Activated naive CD8-positive, alpha-beta T cell (primary cell): ENCODE data around the gene PAMR1.
"Not testable (repeated sequence)": the region's sequence is repeated elsewhere in the genome, so short reads cannot be mapped to it uniquely, and the experiment has no call there.

Source experiments
- H3K27ac Mint-ChIP-seq: one replicate; pipeline ENCODE4 v1.8.0; 2021; ENCODE audit warnings: mixed read lengths
- H3K27me3 Mint-ChIP-seq: one replicate; pipeline ENCODE4 v1.8.0; 2021; ENCODE audit warnings: mixed read lengths
- H3K36me3 Mint-ChIP-seq: one replicate; pipeline ENCODE4 v1.8.0; 2021; ENCODE audit warnings: mixed read lengths
- H3K4me1 Mint-ChIP-seq: one replicate; pipeline ENCODE4 v1.8.0; 2021; ENCODE audit warnings: low read depth, mixed read lengths
- H3K4me3 Mint-ChIP-seq: one replicate; pipeline ENCODE4 v1.8.0; 2021; ENCODE audit warnings: mild to moderate bottlenecking, mixed read lengths
- H3K9me3 Mint-ChIP-seq: one replicate; pipeline ENCODE4 v1.8.0; 2021; ENCODE audit warnings: low read depth, mixed read lengths

PAMR1 gene

DNA sequence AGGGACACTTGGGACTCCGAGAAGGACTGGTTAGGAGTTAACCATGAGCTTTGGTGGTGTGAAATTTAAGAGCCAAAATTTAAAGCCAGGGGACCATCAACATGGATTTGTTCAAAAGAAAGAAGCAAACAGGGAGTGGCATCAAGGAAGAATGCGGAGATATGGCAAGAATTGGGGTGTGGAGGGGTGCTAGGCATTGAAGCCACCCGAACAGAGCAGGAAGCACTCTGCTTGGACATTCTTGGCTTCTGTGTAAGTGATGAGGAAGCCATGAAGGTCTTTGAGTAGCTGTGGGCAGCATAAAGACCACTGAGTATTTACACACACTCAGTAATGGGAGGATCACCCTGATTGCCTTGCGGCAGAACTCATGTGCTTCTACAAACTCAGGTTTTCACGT lies 27.2 kb upstream of the PAMR1 start:
- Mint-ChIP-seq H3K4me3 (no peak overlapping the region), H3K36me3 (no peaks in the 10 kb centered on the region), H3K27me3 (peaks cover 17% of the 10 kb centered on the region), H3K27ac (no peak overlapping the region), H3K9me3 (no peaks in the 10 kb centered on the region), H3K4me1 (no peaks in the 10 kb centered on the region)

DNA sequence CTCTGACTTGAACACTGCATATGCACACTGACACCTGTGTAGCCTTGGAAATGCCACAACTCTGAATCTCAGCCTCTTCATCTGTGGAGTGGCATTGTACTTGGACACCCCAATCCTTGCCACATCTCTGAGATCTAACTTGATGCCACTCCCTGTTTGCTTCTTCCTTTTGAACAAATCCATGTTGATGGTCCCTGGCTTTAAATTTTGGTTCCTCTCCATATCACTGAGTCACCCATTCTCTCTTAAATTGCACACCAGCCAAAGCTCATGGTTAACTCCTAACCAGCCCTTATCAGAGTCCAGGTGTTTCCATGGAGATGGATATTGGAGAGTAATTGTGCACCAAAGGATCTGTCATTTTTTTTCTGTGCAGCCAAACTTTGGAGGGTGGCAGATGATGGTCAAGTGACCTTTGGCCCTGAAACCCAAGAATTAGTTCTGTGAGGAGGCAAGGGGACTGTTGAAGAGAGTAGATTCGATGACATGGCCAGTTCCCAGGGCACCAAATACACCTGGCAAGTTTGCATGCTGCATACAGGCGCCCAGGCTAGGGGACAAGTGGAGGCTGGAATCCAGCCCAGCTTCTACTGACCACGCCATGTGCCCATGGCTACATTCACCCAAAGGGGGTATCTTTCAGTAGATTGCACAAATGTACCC lies 25.1 kb upstream of the PAMR1 start:
- H3K27me3 Mint-ChIP-seq = peaks cover 15% of the 10 kb centered on the region
- H3K36me3 Mint-ChIP-seq = no peaks in the 10 kb centered on the region
- H3K27ac Mint-ChIP-seq = no peak overlapping the region
- H3K4me1 Mint-ChIP-seq = no peaks in the 10 kb centered on the region
- H3K4me3 Mint-ChIP-seq = no peak overlapping the region
- no peaks in the 10 kb centered on the region for H3K9me3 Mint-ChIP-seq

DNA sequence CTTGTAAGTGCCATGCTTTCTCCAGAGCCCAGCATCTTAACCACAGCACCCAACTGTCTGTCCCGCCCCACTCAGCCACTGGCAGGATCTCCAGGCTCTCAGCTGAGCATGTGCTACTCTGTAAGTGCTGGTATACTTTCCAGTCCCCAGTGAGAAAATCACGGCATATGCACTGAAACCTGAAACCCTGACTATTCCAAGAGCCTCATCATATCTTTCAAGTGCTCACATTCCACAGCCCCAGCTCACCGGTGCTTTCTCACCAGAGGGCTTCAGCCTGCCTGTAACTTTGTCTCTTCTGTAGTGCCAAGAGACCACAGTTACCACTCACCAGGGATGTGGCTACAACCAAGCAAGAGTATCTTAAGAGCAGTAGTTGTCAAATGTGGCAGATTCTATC lies 24.4 kb upstream of the PAMR1 start:
- Mint-ChIP-seq H3K27ac (no peak overlapping the region), H3K27me3 (peaks cover 10% of the 10 kb centered on the region), H3K4me1 (no peaks in the 10 kb centered on the region), H3K9me3 (no peaks in the 10 kb centered on the region), H3K36me3 (no peaks in the 10 kb centered on the region), H3K4me3 (no peak overlapping the region)

DNA sequence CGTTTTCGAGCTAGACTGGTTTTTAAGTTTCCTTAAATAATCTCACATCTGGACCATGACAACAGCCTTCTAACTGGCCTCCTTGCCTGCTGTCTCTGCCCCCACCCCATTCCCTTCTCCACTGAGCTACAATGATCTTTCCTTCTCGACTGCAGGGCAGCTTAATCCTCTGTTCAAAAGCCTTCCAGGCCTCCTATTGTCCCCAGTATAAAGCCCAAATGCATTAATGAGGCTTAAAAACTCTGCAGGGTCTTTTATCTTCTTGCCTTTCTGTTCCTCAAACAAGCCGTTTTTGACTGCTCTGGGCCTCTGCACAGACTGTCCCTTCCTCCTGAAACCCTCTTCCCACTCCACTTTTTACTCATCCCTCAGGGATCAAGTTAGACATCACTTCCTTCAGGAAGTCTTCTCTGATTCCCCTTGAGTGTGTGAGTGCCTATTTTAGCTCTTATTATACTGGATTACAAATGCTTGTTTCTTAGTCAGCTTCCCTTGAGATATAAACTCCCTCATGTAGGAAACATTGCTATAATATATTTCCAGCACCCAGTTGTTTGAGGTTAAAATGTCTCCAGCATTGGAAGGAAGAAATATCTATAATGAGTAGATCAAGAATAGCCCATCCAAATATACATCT lies 23.6 kb upstream of the PAMR1 start:
- no peak overlapping the region for H3K4me3 Mint-ChIP-seq
- no peak overlapping the region for H3K27ac Mint-ChIP-seq
- peaks cover 6% of the 10 kb centered on the region for H3K27me3 Mint-ChIP-seq
- H3K4me1 Mint-ChIP-seq = no peaks in the 10 kb centered on the region
- H3K36me3 Mint-ChIP-seq = no peaks in the 10 kb centered on the region
- no peaks in the 10 kb centered on the region for H3K9me3 Mint-ChIP-seq

DNA sequence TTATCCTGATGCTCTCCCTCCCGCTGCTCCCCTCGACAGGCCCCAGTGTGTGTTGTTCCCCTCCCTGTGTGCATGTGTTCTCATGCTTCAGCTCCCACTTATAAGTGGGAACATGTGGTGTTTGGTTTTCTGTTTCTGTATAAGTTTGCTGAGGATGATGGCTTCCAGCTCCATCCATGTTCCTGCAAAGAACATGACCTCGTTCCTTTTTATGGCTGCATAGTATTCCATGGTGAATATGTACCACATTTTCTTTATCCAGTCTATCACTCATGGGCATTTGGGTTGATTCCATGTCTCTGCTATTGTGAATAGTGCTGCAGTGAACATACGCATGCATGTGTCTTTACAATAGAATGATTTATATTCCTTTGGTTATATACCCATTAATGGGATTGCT lies 22.6 kb upstream of the PAMR1 start:
- H3K4me3 Mint-ChIP-seq, H3K4me1 Mint-ChIP-seq, H3K27me3 Mint-ChIP-seq, H3K36me3 Mint-ChIP-seq, H3K9me3 Mint-ChIP-seq, H3K27ac Mint-ChIP-seq: not testable (repeated sequence)

DNA sequence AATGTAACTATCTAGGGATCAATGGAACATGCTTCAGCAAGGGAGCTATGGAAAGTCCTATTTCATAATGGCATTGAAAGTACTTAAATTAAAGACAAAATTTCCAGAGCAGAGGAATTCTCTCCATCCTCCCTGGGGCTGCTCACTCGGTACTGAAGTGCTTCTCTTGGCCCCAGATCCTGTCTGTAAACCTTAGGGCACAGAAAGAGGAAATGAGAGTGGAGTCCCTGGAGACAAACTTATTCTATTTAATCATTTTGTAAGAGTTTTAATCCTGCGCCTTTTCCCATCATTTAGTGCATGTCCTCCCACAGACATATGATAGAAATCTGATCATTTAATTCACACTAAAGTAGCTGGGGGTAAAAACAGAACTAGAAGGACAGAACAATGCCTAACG lies 20.9 kb upstream of the PAMR1 start:
- no peaks in the 10 kb centered on the region for H3K4me1 Mint-ChIP-seq
- peaks cover 4% of the 10 kb centered on the region for H3K27me3 Mint-ChIP-seq
- no peak overlapping the region for H3K27ac Mint-ChIP-seq
- H3K9me3 Mint-ChIP-seq = no peaks in the 10 kb centered on the region
- no peak overlapping the region for H3K4me3 Mint-ChIP-seq
- no peaks in the 10 kb centered on the region for H3K36me3 Mint-ChIP-seq

DNA sequence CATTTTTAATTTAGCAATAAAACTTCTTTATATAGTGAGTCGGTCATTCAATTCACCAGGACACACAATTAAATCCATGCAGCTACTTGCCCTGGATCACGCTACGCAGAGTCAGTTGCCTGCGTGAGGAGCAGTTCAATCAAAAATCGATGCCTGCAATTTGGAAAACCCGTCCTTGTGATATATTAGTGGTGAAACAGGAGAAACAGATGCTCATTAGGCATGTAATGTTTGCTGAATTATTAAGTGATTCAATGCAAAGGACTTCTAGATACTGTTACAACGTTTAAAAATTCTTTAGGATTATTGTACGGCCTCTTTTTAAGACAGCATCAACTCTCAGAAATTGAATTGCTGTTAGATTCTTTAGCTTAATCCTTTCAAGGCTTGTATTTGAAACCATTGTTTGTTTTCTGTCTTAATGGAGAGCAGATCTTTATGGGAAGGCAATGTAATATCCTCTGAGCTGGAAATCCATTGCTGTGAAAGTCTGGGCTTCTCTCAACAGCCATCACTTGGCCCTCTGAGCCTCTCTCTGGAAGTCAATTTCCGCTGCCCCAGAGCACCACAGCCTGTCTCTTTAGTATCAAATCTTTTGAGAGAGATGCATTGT lies 20.1 kb upstream of the PAMR1 start:
- no peaks in the 10 kb centered on the region for H3K36me3 Mint-ChIP-seq
- H3K9me3 Mint-ChIP-seq = no peaks in the 10 kb centered on the region
- H3K4me3 Mint-ChIP-seq = no peak overlapping the region
- no peaks in the 10 kb centered on the region for H3K4me1 Mint-ChIP-seq
- no peak overlapping the region for H3K27ac Mint-ChIP-seq
- H3K27me3 Mint-ChIP-seq = peaks cover 4% of the 10 kb centered on the region

DNA sequence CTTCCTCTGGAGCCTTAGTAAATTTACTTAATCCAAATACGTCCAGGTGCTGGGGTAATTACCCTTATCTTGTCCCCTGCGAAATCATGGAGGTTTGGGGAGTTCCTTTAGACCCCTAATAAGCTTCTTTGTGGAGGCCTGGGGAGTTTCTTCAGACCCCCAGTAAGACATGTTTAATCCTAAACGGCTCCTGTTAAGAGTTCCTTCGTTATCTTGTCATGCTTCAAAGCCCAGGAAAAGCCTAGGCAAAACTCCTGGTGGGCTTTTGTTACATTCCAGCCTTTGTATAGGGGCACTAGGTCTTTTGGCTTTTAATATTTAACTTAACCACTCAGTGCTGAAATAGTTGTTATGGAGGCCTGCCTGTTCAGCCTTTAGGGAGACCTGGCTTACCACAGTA lies 18.1 kb upstream of the PAMR1 start:
- Mint-ChIP-seq H3K27ac (no peak overlapping the region), H3K9me3 (no peaks in the 10 kb centered on the region), H3K4me3 (no peak overlapping the region), H3K36me3 (no peaks in the 10 kb centered on the region), H3K27me3 (peaks cover 9% of the 10 kb centered on the region), H3K4me1 (no peaks in the 10 kb centered on the region)

DNA sequence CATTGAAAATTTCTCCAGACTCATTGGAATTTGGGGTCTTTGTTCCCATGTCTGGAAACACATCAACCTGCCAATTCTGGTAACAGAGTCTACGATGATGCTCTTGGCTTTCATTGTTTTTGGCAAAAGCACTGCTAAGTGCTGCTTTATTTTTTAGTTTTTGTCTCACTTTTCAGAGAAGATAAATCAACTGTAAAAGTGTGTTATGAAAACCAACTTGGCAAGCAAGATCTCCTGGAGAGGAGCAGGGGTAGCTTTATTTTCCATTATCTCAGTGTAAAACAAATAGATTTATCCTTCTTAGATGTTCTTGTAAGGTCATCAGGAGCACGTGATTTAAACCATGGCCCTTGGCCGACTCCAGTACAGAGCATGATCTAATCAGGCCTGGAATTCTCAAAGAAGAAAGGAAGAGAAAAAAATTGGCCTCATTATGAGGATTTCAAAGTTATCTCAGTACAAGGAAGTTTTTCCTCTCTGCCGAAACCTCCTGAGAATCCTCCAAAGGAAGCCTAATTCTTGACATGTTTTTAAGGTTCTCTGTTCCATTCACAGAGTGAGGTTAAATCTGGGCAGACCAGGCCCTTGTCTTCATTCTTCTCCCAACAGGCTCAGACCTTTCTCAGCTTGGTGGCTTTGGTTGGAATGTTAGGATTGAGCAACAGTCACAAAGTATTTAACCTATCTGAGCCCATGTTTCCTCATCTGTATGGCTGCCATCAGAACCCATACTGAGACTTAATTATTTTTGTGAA lies 16.4 kb upstream of the PAMR1 start:
- Mint-ChIP-seq H3K4me1 (no peaks in the 10 kb centered on the region), H3K27me3 (peaks cover 8% of the 10 kb centered on the region), H3K27ac (no peak overlapping the region), H3K36me3 (no peaks in the 10 kb centered on the region), H3K4me3 (no peak overlapping the region), H3K9me3 (no peaks in the 10 kb centered on the region)

DNA sequence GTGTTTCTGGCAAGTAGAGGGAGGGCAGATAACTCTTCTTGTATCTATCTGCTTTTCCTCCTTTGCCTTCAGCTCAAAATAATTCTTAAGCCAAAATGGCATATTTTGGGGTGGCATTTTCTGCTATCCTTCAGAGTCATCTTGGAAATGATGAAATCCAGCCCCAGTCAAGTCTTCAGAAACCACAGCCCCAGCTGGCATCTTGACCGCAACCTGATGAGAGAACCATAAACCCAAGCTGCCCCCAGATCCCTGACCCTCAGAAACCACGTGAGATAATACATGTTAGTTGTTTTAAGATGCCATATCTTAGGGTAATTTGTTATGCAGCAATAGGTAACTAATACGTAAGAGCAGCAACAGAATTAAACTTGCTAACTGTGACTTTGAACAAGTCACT lies 15.1 kb upstream of the PAMR1 start:
- Mint-ChIP-seq H3K27ac (no peak overlapping the region), H3K4me3 (no peak overlapping the region), H3K27me3 (peaks cover 8% of the 10 kb centered on the region), H3K9me3 (no peaks in the 10 kb centered on the region), H3K4me1 (no peaks in the 10 kb centered on the region), H3K36me3 (no peaks in the 10 kb centered on the region)

DNA sequence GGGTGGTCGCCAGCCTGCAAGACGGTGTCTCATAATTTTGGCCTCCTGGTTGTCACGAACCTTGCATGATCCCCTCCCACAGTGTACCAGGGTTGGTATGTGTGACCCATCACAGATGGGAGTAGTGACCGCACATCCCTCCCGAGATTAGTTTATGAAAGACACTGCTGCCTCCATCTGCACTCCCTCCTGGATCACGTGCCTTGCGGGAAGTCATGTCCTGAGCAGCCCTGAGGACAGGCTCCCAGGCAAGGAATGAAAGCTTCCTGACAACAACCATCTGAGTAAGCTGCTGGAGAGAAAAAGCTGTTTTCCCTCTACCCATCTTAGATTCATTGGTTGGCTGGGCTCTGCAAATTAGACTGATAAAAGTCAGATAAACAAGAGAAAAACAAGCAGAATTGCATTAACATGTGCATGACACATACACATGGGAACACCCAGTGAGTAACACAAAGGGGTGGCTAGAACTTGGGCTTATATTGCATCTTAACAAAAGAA lies 14.4 kb upstream of the PAMR1 start:
- H3K27ac Mint-ChIP-seq = no peak overlapping the region
- no peaks in the 10 kb centered on the region for H3K4me1 Mint-ChIP-seq

DNA sequence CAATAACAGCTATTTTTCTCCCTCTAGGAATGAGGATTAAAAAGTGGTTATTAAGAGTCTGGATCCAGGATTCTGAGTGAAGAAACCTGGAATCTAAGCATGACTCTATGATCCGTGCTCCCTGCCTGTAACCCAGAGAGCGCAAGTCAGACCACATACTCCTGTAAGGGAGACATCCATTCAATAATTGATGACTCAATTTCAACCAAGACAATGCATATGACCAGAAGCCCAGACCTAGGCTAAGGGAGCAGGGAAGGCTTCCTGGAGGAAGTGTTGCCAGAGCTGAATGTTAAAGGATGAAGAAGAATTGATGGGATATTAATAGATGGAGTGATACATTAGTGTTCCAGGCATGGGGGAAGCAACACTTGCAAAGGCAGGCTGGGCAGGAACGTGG lies 13.8 kb upstream of the PAMR1 start:
- peak overlapping the region; percentile 38 for H3K27ac Mint-ChIP-seq

More for the DNA sequence above, 14.4 kb upstream of the PAMR1 start:
- Mint-ChIP-seq H3K4me3 (no peak overlapping the region), H3K9me3 (no peaks in the 10 kb centered on the region), H3K36me3 (no peaks in the 10 kb centered on the region), H3K27me3 (peaks cover 10% of the 10 kb centered on the region)

DNA sequence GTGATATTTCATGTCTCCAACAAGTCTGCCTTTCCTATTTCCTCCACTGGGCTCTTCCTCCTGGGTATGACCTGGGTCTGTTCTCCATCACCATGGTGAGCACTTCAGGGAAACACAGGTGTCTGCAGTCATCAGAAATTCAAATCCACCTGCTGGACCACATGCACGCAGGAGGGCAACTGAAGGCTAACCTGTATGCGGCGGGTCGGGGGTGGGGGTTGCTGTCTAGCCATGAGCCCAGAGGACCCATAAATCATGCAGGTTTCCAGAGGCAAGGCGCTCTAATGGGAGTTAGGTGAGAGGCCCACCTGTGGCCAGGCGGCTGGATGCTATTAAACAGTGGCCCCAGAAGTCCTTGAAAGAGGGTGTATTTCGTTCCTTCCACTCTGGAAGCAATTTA lies 11.1 kb upstream of the PAMR1 start:
- no peaks in the 10 kb centered on the region for H3K9me3 Mint-ChIP-seq
- no peak overlapping the region for H3K4me3 Mint-ChIP-seq
- no peak overlapping the region for H3K27ac Mint-ChIP-seq
- peaks cover 14% of the 10 kb centered on the region for H3K27me3 Mint-ChIP-seq
- H3K4me1 Mint-ChIP-seq = no peaks in the 10 kb centered on the region
- no peaks in the 10 kb centered on the region for H3K36me3 Mint-ChIP-seq

More for the DNA sequence above, 13.8 kb upstream of the PAMR1 start:
- H3K4me1 Mint-ChIP-seq = no peaks in the 10 kb centered on the region
- no peak overlapping the region for H3K4me3 Mint-ChIP-seq
- peaks cover 10% of the 10 kb centered on the region for H3K27me3 Mint-ChIP-seq
- H3K36me3 Mint-ChIP-seq = no peaks in the 10 kb centered on the region
- no peaks in the 10 kb centered on the region for H3K9me3 Mint-ChIP-seq

DNA sequence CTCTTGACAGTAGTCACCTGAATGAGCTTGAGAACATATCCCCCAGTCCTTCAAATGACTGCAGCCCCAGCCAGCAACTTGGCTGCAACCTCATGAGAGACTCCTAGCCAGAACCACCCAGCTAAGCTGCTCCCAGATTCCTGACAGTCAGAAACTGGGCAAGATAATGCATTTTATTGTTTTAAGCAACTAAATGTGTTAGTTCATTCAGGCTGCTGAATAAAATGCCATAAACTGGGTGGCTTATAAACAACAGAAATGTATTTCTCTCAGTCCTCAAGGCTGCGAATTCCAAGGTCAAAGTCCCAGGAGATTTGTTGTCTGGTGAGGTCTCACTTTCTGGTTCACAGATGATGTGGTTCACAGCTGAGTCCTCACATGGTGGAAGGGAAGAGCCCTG lies 5.8 kb upstream of the PAMR1 start:
- H3K27ac Mint-ChIP-seq = no peak overlapping the region
- H3K36me3 Mint-ChIP-seq = no peaks in the 10 kb centered on the region
- H3K4me3 Mint-ChIP-seq = no peak overlapping the region
- H3K4me1 Mint-ChIP-seq = no peaks in the 10 kb centered on the region
- no peaks in the 10 kb centered on the region for H3K9me3 Mint-ChIP-seq
- peaks cover 23% of the 10 kb centered on the region for H3K27me3 Mint-ChIP-seq

DNA sequence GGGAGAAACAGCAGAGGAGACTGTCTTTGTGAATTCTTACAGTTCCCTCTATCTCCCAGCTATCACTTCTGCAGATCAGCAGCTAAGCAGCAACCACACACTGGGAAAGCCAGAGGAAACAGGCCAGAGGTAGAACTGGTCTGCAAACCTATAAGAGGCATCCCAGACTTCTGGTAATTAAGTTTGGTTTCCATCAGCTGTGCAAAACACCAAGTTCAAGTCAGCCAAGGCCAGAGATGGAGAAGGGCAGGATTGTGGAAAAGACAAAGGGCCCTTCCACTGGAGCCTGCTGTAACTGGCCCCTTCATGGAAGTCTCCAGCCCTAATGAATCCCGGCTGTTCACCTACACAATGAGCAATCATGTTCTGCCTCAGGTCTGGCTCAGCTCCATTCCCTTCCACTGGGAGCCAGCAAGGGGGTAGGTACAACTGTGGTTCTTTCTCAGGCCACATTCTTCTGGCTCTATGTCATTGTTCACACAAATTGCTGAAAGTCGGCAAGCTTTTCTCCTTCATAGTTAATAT lies 4.6 kb upstream of the PAMR1 start:
- Mint-ChIP-seq H3K4me3 (no peak overlapping the region), H3K27ac (no peak overlapping the region), H3K9me3 (no peaks in the 10 kb centered on the region), H3K36me3 (no peaks in the 10 kb centered on the region), H3K4me1 (peaks cover 4% of the 10 kb centered on the region), H3K27me3 (peaks cover 24% of the 10 kb centered on the region)
